Upper lobe of left lung (tissue), 4 donors: Measurements from ENCODE around the gene ESYT1.
A peak's percentile ranks its signal among the peaks of the same experiment; 100 is the strongest.

Experiments used
- CTCF ChIP-seq, 6 experiments: fragments of 450-650 bp in 4 of 6; fragments of 200-600 bp in 2 of 6; sonication (generic) in 2 of 6; IDR thresholded peaks; one replicate each; pipeline ENCODE4 v1.5.1; 2016 to 2019; ENCODE audit warnings: antibody characterized with exemption in 6 of 6
- POLR2AphosphoS5 ChIP-seq, 2 donors: sonication (generic); formaldehyde crosslinking; IDR thresholded peaks; one replicate each; pipeline ENCODE4 v1.5.1; 2017; ENCODE audit warnings: antibody characterized with exemption in 2 of 2

DNA sequence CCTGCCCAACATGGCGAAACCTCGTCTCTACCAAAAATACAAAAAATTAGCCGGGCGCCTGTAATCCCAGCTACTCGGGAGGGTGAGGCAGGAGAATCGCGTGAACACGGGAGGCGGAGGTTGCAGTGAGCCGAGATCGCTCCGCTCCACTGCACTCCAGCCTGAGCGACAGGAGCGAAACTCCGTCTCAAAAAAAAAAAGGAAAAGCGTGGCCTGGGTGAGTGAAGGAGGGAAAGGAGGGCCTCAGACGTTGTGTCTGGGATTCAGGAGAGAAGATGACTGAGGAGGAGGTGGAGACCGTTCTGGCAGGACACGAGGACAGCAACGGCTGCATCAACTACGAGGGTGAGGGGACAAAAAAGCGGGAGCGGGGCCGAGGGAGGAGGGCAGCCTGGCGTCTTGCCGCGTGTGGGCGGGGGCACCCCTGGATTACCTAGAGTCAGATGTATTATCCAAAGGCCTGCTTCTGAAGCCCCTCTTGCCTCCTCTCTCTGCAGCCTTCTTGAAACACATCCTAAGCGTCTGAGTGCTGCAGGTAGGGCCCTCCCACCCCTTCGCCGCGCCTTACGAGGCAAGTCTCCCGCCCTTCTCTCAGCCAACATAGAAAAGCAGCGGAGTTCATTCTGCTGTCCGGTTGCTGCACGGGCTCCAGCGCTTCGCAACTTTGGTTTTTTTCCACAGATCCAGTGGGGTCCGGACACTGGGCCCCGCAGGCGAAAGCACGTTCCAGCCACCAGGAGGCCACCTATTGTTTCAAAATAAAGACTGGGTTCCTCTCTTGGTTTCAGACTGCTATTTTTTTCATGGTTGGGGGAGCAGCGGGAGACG is 29.3 kb downstream of the ESYT1 start:
- TF ChIP-seq CTCF (IDR thresholded peaks at IDR 0.05) (peak; percentile 53 to 85 (median 74)), POLR2AphosphoS5 (IDR thresholded peaks at IDR 0.05) (peak; percentile 8 to 43)
